PC-9 (cell line): Measurements from ENCODE around the gene USP3. TPM values are rescaled to one million over a fixed set of nuclear protein-coding genes. Genes with fewer than 3 reads are reported as not detected.

Experiments
- BruUV-seq: library from RNA; stranded (reverse); fragments of 400-500 nt; replicated peaks from 2 replicates; lab custom pipeline; 2021; lab: Mats Ljungman, UMichigan
- CTCF ChIA-PET: fragments of 300-600 bp; sonication (Branson Sonifier 250); formaldehyde crosslinking; loops from one replicate; lab custom pipeline; 2022; ENCODE audit warnings: antibody characterized with exemption; lab: Charles Lee
- POLR2A ChIA-PET: fragments of 300-600 bp; sonication (Branson Sonifier 250); formaldehyde crosslinking; loops from one replicate; lab custom pipeline; 2022; ENCODE audit warnings: antibody characterized with exemption; ENCODE audit not compliant: unreplicated experiment; lab: Charles Lee
- DNase-seq, 2 experiments: peaks; one replicate each; pipeline versions ENCODE4 v3.0.0 to v3.0.0-alpha.2; 2015 to 2022; ENCODE audit warnings: mixed read lengths in 1 of 2
- H2AFZ ChIP-seq: fragments of 200-600 bp; sonication (generic); 2 replicates; pipeline ENCODE4 v1.8.1; 2017; ENCODE audit warnings: antibody characterized with exemption
- H3F3A ChIP-seq: fragments of 200-600 bp; sonication (generic); 2 replicates; pipeline ENCODE4 v1.8.1; 2017; ENCODE audit warnings: antibody characterized with exemption, mild to moderate bottlenecking, low read depth; ENCODE audit not compliant: insufficient read depth
- H3K27ac ChIP-seq: fragments of 200-600 bp; sonication (generic); 2 replicates; pipeline ENCODE4 v1.6.1; 2016; ENCODE audit warnings: mixed run types
- H3K27me3 ChIP-seq: fragments of 200-600 bp; sonication (generic); 2 replicates; pipeline ENCODE4 v1.6.1; 2016; ENCODE audit warnings: low read depth, mixed run types; ENCODE audit not compliant: insufficient read depth
- H3K36me3 ChIP-seq: fragments of 200-600 bp; sonication (generic); 2 replicates; pipeline ENCODE4 v1.6.1; 2016; ENCODE audit warnings: low read depth, mixed run types
- H3K4me1 ChIP-seq: fragments of 200-600 bp; sonication (generic); replicated peaks from 2 replicates; pipeline ENCODE4 v1.6.1; 2016; ENCODE audit warnings: mixed run types; ENCODE audit not compliant: insufficient read depth
- H3K4me2 ChIP-seq: fragments of 200-600 bp; sonication (generic); 2 replicates; pipeline ENCODE4 v1.6.1; 2017; ENCODE audit warnings: mixed run types
- H3K4me3 ChIP-seq: fragments of 200-600 bp; sonication (generic); 2 replicates; pipeline ENCODE4 v1.6.1; 2016; ENCODE audit warnings: mixed run types
- H3K79me2 ChIP-seq: fragments of 200-600 bp; sonication (generic); 2 replicates; pipeline ENCODE4 v1.6.1; 2017; ENCODE audit warnings: low read depth, mixed run types
- H3K9me2 ChIP-seq: fragments of 200-600 bp; sonication (generic); 2 replicates; pipeline ENCODE4 v1.8.1; 2017; ENCODE audit warnings: mild to moderate bottlenecking; ENCODE audit not compliant: insufficient read depth
- H3K9me3 ChIP-seq: fragments of 200-600 bp; sonication (generic); 2 replicates; pipeline ENCODE4 v1.8.1; 2016; ENCODE audit warnings: low read depth; ENCODE audit not compliant: insufficient read depth
- H4K20me1 ChIP-seq: fragments of 200-600 bp; sonication (generic); 2 replicates; pipeline ENCODE4 v1.8.1; 2017; ENCODE audit not compliant: insufficient read depth
- EZH2 ChIP-seq: fragments of 200-600 bp; sonication (generic); IDR thresholded peaks from 2 replicates; pipeline ENCODE4 v1.8.0; 2017; ENCODE audit warnings: antibody characterized with exemption, low read depth
- intact Hi-C: fragments of 100-400 bp; cut with micrococcal nuclease; formaldehyde crosslinking; loops from one replicate; pipeline ENCODE4 v1.10.0; 2022; ENCODE audit not compliant: unreplicated experiment
- total RNA-seq: library from RNA; stranded (reverse); gene quantifications from 2 replicates; pipeline ENCODE4 v1.2.3, GENCODE V29; 2021
- TF ChIP-seq, protein P1 (sequence below): fragments of 200-600 bp; sonication (generic); conservative IDR thresholded peaks from 2 replicates; pipeline ENCODE4 v1.6.1; 2017; ENCODE audit warnings: mixed run types, antibody characterized with exemption, mild to moderate bottlenecking, moderate library complexity

Gene USP3
- total RNA-seq, 1 experiment from 2014 or later = 57.5 TPM

- intact Hi-C loops = no loop called here
Measured at GRCh38 chr15:63483521-63484371, 20.6 kb upstream of the USP3 start.

DNA sequence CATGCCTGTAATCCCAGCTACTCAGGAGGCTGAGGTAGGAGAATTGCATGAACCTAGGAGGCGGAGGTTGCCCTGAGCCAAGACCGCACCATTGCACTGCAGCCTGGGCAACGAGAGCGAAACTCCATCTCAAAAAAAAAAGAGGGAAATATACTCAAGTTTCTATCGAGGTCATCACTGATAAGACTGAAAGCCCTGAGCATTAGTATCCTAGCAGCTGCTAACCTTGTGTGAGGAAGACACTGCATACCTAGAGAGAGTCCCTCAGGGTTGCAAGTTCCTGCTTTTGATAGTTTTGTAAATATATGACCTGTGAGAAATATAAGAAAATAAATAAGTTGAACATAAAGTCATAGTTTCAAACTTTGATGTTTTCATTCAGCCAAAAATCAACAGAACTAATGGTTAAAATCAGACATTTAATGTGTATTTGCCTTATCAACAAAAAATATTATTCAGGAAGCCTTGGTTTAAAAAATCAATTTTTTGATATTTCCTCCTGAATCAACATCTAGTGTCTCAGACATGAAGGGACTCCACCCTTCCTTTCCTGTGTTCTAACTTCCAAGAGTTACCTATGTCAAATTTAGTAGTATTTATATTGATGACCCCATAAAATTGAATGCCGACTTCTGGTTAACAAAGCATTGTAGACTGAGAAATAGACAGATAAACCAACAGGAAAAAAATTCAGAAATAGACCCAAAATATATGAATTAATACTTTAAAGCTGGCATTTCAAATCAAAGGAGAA lies 19.8 kb upstream of the USP3 start:
- intact Hi-C loops = no loop called here

More at GRCh38 chr15:63483521-63484371, 20.6 kb upstream of the USP3 start:
- Histone ChIP-seq H3K27me3 (no peaks in the 10 kb centered on the region), H3K4me1 (peaks cover 26% of the 10 kb centered on the region), H2AFZ (no peak overlapping the region), H3K4me3 (no peak overlapping the region), H3K4me2 (no peak overlapping the region), H3K79me2 (no peaks in the 10 kb centered on the region), H3F3A (no peaks in the 10 kb centered on the region), H3K27ac (0 out of 2 replicates have a peak overlapping the region, but pooled peaks have one; percentile 5), H4K20me1 (no peaks in the 10 kb centered on the region), H3K9me2 (no peaks in the 10 kb centered on the region), H3K9me3 (no peaks in the 10 kb centered on the region), H3K36me3 (no peaks in the 10 kb centered on the region)
- ChIA-PET CTCF (interaction anchor here (0.5 to 0.6 kb wide), 2 partner anchors 8 to 118 kb away, joined by 3 to 4 read pairs; no protein-coding TSS in a partner anchor), POLR2A (no interaction called here)
- no peak for TF ChIP-seq EZH2
- TF ChIP-seq, protein P1, sequence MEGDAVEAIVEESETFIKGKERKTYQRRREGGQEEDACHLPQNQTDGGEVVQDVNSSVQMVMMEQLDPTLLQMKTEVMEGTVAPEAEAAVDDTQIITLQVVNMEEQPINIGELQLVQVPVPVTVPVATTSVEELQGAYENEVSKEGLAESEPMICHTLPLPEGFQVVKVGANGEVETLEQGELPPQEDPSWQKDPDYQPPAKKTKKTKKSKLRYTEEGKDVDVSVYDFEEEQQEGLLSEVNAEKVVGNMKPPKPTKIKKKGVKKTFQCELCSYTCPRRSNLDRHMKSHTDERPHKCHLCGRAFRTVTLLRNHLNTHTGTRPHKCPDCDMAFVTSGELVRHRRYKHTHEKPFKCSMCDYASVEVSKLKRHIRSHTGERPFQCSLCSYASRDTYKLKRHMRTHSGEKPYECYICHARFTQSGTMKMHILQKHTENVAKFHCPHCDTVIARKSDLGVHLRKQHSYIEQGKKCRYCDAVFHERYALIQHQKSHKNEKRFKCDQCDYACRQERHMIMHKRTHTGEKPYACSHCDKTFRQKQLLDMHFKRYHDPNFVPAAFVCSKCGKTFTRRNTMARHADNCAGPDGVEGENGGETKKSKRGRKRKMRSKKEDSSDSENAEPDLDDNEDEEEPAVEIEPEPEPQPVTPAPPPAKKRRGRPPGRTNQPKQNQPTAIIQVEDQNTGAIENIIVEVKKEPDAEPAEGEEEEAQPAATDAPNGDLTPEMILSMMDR = no peak
- DNase-seq = no peak
- BruUV-seq = no TSS peak

More for the DNA sequence above, 19.8 kb upstream of the USP3 start:
- Histone ChIP-seq H3K27me3 (no peaks in the 10 kb centered on the region), H3K79me2 (no peaks in the 10 kb centered on the region), H3K9me2 (no peaks in the 10 kb centered on the region), H3K4me1 (peaks cover 26% of the 10 kb centered on the region), H3K4me2 (no peak overlapping the region), H3F3A (no peaks in the 10 kb centered on the region), H3K36me3 (no peaks in the 10 kb centered on the region), H3K27ac (no peak overlapping the region), H4K20me1 (no peaks in the 10 kb centered on the region), H3K4me3 (no peak overlapping the region), H2AFZ (no peak overlapping the region), H3K9me3 (no peaks in the 10 kb centered on the region)
- CTCF ChIA-PET = no interaction called here
- POLR2A ChIA-PET = no interaction called here
- BruUV-seq = no TSS peak
- DNase-seq = no peak
- no peak for TF ChIP-seq EZH2
- TF ChIP-seq, protein P1 = no peak
